T-helper 2 cell (primary cell): ENCODE results near the gene GLYATL1.

Source experiments
- DNase-seq, 5 experiments: peaks; one replicate each; pipeline versions ENCODE4 v3.0.0 to v3.0.0-alpha.2; 2012 to 2022

GLYATL1 gene

DNA sequence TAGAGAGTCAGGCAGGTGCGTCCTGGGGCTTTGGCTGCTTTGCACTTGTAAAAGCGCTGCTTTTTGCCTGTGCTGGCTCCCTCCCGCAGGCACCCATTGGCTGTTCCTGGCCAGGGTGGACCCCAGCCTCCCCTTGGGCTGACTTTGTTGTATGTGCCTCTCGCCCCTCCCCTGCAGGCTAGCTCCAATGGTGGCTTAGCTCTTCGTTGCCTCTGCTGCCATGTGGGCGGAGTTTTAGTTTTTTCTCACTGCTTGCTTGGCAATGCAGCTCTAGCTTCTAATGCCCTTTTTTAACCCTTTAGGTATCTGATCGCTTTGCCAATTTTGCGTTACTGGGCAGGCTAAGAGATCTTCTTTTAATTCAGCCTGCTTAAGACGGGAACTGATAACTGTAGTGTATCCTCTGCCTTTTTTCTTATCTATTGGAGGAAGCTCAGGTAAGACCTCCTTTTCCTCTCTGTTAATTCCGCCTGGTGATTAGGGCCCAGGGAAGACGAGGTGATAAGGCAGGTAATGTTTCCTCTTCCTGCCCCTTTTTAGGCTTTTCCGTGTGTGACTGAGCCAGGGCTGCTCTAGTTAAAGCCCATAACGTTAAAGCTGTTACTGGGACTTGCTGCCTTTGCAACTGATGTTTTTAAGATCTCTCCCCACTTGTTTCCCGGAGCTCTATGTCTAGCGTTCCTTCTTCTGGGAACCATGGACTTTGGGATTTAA, 11.7 kb upstream of the GLYATL1 start:
- DNase-seq, result no peak

DNA sequence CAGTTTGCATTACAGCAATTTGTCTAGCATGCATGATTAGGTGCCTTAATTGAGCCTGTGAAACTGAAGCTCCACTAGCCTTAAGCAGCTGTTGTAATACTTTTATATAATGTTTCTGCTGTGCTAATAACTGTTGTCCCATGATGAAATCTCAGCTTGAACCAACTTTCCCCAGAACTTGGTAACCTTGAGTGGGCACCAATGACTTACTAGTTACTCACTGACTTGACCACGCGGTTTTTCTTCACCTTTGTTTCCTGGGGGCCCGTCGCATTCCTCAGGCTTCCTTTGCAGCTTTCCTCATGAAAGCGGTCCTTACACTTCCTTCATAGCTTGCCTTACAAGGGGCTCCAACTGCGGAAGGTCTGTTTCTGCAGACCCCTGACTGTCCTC, 11.2 kb upstream of the GLYATL1 start:
- DNase-seq, result no peak

- DNase-seq, result no peak
Measured at GRCh38 chr11:58928691-58929090, 10.6 kb upstream of the GLYATL1 start.

DNA sequence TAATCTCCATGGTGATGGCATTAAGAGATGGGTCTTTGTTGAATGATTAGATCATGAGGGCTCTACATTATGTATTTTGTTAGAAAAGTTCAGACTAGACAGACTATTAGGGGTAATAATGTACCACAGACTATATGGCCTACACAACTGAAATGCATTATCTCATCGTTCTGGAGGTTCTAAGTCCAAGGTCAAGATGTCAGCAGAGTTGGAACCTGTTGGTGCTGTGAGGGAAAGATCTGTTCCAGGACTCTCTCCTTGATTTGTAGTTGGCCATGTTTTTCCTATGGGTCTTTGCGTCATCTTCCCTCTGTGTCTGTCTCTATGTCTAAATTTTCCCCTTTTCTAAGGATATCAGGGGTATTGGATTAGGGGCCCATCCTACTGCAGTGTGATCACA, 8.4 kb upstream of the GLYATL1 start:
- no peak for DNase-seq

GRCh38 chr11:58933661-58934060, 5.6 kb upstream of the GLYATL1 start:
- DNase-seq, result no peak

GRCh38 chr11:58934945-58935513, 4.3 kb upstream of the GLYATL1 start:
- DNase-seq, result no peak

- no peak for DNase-seq
Measured at GRCh38 chr11:58938398-58938797, 890 bp upstream of the GLYATL1 start.

DNA sequence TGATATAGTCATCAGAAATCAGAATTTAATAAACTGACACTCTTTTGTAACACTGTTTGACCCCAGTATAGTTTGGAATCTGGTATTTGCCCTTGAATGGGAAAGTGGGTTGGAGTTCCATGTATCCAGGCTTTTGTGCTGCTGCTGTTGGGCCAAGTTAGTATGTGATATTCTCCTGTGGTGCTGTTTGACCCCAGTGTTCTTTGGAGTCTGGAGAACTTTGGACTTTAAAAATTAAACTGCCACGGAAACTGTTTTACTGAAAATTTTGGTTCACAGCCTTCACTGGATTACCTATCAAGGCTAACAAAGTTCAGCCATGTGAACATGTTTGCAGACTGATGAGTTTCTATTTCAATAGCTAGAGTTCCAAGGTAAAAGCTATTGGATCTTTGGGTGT, 740 bp downstream of the GLYATL1 start:
- DNase-seq, result no peak

- DNase-seq, result no peak
Measured at GRCh38 chr11:58941838-58942237, 2.5 kb downstream of the GLYATL1 start.

GRCh38 chr11:58945663-58946062, 6.4 kb downstream of the GLYATL1 start:
- DNase-seq, result no peak

DNA sequence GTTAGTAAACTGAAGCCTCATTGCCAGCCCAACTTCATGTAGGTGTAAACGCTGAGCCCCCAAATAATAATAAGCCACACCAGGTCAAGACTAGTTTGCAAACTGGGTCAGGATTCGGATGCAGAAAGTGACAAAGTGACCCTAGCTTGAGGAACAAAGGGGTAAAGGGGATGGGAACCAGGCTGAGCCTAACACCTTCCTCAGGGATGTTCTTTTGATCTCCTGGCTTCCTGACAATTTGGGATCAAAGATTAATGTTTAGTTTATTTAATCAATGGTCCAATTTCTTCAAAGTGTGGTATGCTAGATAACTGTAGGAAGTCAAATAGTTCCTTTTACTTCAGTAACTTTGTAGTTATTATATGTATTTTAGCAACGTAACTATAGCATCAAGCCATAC, 9.9 kb downstream of the GLYATL1 start:
- DNase-seq, result no peak

GRCh38 chr11:58957922-58958321, 18.6 kb downstream of the GLYATL1 start:
- DNase-seq, result no peak

DNA sequence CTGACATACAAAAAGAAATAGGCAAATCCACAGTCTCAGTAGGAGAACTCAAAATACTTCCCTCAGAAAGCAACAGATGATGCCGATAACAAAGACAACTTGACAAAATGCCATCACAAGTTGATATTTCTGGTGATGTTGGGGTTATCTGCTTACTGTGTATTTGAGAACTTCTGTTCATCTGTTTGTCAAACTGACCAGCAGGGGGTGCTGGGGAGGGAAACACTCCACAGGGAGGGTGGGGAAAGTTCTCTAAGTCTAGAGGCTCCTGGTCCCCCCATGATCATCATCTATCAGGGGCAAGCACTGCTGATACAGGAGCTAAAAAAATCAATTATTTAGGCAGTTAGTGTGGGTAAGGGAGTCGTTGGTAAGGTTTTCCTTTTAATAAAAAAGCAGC, 19.2 kb downstream of the GLYATL1 start:
- peak in 2 of 5 experiments; percentile 11 to 23 for DNase-seq

- DNase-seq, result no peak
Measured at GRCh38 chr11:58963551-58964104, 24.3 kb downstream of the GLYATL1 start.

DNA sequence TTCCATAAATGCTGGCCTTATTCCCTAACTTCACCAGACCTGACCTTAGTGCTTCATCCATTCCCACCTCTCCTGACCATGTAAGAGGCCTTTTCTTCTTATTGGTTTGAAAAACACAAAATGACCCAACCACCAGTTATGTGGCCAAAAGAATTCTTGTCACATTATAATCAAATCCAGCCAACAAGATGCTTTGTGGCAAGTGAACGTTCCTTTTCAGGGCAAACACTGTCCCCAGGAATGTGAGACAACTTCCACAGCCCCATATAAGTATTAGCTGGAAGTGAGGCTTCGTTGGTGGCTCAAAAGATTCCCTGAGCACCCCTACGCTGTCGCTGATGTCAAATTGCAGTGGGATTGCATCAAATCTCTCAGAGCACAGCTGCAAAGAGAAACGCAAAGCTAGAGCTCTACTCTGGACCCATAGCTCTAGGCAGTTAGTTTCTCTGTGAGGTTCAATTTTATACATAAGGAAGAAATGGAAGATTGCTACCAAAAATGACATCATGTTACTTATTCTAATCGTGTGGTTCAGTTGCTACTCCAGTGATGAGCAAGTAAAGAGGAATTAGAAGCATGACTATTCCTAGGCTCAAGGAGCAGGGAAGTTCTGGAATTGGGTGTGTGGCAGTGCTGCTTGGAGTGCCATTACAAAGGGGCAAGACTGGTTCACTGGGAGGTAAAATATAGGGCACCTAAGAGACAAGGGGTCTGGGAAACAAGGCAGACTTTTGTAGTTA, 26.1 kb downstream of the GLYATL1 start:
- no peak for DNase-seq

GRCh38 chr11:58968251-58968711, 29.0 kb downstream of the GLYATL1 start:
- DNase-seq, result no peak

GRCh38 chr11:58977470-58977869, 38.2 kb downstream of the GLYATL1 start:
- DNase-seq, result no peak

GRCh38 chr11:58979222-58979621, 39.9 kb downstream of the GLYATL1 start:
- DNase-seq, result no peak

- DNase-seq, result no peak
Measured at GRCh38 chr11:58980159-58980843, 41.0 kb downstream of the GLYATL1 start.

GRCh38 chr11:58992489-58992888, 53.2 kb downstream of the GLYATL1 start:
- DNase-seq, result no peak

- DNase-seq, result no peak
Measured at GRCh38 chr11:58994171-58994570, 54.9 kb downstream of the GLYATL1 start.

DNA sequence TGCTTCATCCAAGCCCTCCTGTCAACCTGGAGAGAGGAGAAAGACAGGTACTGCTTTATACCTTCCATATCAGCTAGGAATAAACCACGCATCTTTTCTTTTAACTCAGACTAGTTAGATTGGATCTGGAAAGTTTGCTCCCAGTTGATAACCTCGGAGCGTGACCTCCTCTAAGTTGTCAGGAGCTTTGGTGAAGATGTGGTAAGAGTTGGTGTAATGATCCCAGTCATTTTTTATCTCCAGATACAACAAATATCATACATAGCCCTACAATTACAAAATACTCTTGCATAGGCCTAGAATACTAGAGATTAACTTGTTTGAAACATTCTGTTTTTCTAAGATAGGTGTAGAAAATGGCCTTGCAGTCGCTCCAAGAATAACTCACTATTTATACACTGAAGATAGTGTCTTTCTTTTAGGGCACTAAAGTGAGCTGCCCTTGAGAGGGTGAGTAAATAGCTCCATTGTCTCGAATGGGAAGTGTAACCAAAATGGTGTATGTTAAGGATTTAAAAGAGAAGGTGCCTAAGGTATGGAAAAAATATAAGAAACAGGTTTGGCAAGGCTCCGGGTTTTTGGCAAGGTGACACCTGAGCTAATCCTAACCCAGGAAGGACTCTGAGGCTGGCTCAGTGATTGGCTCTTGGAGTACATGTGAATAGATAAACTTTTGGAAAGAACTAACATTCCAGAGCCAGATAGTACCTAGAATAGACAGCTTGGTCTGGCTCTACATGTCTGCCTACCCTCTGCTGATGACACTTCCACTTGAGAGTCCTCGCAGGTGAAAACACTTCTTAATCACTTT, 59.4 kb downstream of the GLYATL1 start:
- no peak for DNase-seq
